ENCODE results near the gene KCNG4.
A peak's percentile ranks its signal among the peaks of the same experiment; 100 is the strongest.

Gene KCNG4, protein sequence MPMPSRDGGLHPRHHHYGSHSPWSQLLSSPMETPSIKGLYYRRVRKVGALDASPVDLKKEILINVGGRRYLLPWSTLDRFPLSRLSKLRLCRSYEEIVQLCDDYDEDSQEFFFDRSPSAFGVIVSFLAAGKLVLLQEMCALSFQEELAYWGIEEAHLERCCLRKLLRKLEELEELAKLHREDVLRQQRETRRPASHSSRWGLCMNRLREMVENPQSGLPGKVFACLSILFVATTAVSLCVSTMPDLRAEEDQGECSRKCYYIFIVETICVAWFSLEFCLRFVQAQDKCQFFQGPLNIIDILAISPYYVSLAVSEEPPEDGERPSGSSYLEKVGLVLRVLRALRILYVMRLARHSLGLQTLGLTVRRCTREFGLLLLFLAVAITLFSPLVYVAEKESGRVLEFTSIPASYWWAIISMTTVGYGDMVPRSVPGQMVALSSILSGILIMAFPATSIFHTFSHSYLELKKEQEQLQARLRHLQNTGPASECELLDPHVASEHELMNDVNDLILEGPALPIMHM
- total RNA-seq = 0 reads per million in 4 donors

- DNase-seq = no peak
These were observed at the start of gene KCNG4 for GRCh38 chr16:84239909-84240308. KCNG4 (minus strand) TSS chr16:84240012; CDS start chr16:84237485, 2,527 bp downstream.

DNA sequence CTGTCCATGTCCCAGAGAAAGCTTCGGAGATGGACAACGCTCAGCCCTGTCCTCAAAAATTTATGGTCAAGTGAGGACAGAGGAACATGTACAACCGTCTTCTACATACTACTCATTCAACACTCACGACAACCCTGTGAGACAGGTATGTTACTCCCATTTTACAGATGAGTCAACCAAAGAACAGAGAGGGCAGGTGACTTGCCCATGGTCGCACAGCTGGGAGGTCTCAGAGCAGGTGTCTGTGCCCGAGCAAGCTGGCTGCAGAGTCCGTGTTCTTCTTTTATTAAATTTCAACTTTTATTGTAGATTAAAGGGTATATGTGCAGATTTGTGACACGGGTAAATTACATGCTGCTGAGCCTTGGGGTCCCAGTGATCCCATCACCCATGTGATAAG is 49.1 kb upstream of the KCNG4 start:
- DNase-seq = no peak

DNA sequence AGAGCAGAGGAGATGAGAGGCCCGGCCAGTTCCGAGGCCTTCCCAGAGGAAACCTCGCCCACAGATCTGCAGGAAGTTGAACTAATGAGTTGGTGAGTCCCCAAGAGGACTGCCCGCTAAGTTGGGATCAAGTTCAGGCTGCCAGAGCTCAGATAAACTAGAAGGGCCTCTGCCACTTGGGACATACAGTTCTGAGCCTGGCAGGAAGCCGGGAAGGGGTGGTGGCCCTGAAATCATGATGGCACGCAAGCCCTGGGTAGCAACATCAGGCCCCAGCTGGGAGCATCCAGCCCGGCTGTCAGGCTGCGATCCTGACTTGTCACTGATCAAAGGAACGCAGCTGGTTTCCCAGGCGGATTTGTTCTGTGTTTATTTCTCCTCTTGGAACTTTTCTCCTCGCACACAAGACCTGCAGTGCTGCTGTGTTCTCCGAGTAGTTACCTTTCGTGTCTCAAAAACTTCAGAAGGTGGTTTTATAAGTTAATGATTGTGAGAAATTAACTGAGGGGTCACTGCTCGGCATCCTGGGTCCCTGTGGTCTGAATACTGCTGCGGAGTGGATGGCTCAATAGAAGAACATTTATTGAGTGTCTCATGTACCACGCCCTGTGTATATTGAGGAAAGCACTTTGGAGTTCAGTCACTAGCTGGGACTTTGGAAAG is 46.9 kb upstream of the KCNG4 start:
- DNase-seq = no peak

- DNase-seq = no peak
These were observed 44.4 kb upstream of the KCNG4 start for GRCh38 chr16:84284154-84284722.

DNA sequence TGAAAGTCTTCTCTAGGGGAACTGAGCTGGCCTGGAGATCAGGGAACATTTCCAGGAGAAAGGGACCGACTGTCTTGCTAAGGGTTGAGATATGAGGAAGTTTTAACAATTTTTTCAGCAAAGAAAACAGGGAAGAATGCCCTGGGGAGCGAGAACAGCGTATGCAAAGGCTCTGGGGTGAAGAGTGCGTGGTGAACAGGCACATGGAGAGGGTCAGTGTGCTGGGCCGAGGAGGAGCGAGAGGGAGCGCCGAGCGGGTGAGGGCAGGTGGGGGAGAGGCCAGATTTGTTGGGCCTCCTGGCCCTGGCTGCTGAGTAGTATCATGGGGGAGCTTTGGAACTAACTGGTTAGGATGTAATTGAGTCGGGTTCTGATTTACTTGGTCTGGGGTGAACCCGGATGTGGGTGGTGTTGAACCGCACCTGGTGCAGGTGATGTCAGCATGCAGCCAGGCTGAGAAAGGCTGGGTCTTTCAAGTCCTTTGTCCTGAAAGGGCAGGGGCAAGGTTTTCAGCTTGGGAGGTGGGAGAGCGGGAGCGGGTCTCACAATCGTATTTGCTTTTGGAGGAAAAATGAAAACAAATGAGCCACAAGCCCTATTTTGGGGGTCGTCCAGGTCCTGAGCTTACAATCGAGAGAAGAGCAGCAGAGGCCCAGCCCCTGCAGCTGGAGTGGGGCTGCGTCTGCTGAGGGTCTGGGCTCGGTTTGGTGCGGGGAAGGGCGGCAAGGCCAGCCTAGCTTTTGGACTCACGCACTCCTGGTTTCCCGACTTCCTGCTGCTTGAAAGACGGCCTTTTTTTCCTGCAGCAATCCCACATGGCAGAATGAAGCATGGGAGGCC is 43.7 kb upstream of the KCNG4 start:
- no peak for DNase-seq

- no peak for DNase-seq
These were observed 42.7 kb upstream of the KCNG4 start for GRCh38 chr16:84282533-84282932.

- DNase-seq = no peak
These were observed 41.3 kb upstream of the KCNG4 start for GRCh38 chr16:84281074-84281473.

DNA sequence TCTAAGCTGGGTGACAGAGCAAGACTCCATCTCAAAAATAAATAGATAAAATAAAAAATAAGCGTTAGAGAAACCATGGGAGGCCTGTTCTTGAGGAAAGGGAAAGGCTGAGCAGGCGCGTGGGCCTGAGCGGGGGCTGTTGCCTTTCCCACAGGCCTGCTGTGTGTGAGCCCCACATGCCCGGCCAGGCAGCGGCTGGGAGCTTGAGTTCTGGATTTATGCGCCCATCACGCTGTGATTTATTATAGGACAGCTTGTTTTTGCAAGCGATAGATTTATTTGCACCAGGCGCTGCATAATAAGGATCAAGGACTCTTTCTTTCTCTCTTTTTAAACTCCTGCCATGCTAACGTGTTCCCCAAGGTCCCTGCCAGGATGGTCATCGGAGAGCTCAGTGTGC is 40.1 kb upstream of the KCNG4 start:
- no peak for DNase-seq

- DNase-seq = no peak
These were observed 39.2 kb upstream of the KCNG4 start for GRCh38 chr16:84278968-84279367.

DNA sequence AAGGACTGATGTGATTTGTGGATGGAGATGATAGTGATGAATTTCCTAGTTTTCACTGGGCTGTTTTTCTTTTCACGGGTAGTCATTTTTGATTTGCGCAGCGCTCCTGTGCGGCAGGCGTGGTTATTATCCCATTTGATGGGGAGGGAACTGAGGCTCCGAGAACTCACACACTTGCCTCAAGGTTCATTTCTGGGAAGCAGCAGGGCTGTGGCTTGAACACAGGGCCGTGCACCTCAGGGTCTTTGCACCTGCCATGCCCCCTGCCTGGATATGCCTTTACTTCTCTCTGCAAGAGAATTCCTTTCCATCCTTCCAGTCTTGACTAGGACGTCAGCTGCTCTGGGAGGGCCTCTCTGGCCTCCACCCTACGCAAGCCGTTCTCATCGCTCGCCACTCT is 38.5 kb upstream of the KCNG4 start:
- DNase-seq = no peak

- peak; percentile 40 to 66 (median 49) for DNase-seq
These were observed 37.5 kb upstream of the KCNG4 start for GRCh38 chr16:84277244-84277823.

- no peak for DNase-seq
These were observed 35.9 kb upstream of the KCNG4 start for GRCh38 chr16:84275585-84276151.

DNA sequence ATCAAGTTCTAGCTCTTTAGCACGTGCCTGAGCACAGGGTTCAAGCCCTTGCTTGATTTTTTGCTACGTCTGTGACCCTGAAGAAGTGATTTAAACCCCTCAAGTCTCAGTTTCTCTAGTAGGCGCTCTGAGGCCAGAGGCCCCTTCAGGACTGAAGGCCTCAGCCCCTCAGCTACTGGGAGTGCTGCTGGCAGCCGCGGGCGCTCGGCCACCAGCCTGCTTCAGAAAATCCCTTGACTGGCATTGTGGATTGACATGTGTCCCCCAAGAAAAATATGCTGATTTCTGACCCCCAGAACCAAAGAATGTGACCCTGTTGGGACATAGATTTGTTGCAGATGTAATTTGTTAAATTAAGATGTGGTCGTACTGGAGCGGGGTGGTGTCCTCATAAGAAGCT is 34.7 kb upstream of the KCNG4 start:
- no peak for DNase-seq

- DNase-seq = no peak
These were observed 33.0 kb upstream of the KCNG4 start for GRCh38 chr16:84272740-84273320.

DNA sequence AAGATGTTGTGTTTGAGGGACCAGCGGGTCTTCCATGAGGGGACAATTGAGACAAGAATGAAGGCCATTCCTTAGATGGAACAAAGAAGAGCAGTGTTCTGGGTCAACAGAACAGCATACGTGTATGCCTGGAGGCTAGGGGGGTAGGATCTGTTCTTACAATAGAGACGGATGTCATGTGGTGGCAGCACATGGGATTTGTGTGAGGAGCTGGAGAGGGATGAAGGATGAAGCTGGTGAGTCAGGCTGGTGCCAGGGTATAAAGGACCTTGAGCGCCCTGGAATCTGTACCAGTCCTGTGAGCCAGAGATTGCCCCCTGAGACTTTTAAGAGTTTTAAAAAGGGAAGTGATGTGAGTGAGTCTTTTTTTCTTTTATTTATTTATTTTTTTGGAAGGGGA is 32.1 kb upstream of the KCNG4 start:
- no peak for DNase-seq

GRCh38 chr16:84271037-84271436 is 31.2 kb upstream of the KCNG4 start:
- no peak for DNase-seq

DNA sequence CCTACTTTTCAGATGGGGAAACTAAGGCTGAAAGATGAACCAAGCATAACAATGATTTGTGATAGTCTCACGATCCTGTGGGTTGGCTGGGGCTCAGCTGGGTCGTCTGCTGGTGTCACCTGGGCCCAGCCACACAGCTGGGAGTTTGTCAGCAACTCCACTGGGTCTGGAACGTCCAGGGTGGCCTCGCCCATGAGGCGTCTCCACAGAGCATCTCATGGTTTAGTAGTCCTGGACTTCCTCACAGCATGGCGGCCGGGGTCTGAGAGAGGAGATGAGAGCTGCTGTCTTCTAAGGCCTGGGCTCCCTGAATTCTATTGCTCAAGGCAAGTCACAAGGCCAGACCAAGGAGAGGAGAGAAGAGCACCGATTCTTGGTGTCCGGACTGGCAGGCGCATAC is 30.7 kb upstream of the KCNG4 start:
- no peak for DNase-seq

- DNase-seq = no peak
These were observed 30.3 kb upstream of the KCNG4 start for GRCh38 chr16:84270071-84270470.

DNA sequence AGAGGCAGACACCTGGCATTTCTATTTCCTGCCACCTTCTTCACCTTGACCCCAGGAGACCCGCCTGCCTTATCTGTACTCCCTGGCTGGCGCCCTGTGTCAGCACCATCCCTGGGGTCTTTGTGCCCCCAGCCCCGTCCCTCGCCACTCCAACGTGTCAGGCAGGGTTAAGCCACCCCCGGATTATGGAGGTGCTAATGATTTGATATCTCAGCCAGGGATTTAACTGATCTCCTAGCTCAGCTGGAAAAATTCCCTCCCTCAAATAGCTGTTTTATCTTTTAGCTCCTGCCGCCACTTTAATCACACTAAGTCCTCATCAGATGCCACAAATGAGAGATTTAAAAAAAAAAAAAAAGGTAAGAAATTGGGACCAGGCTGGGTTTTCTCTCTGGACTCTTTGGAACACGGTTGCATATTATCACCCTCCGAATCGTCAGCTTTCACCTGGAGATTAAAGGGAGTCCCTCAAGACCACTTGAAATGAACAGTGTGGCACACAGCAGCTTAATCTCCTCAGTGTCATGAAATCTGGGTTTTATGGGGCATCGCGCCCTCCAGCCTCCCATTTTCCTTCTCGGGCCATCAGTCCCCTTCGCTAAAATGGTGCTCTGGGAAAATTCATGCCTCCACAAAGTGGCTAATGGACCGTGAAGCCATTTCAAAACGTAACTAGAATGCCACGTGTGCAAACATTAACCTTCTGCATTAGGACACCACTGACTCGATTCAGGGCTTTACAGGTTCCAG is 28.7 kb upstream of the KCNG4 start:
- no peak for DNase-seq

DNA sequence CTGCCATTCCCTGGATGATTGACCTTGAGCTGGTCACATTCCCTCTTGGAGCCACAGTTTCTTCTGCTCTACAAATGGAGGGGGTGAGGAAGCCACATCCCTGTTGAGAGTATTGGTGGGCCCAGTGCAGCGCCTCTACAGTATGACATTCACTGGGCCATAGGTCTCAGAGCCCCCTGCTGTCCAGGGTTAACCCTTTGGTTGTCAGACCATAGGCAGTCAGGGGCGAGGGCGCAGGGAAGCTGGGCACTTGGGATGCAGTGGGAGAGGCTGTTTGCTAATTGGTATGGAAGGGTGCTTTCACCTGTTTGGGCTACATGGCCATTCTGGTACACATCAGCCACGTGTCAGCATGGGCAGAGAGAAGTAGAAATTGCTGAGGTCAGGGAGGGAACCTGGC is 27.6 kb upstream of the KCNG4 start:
- no peak for DNase-seq

- DNase-seq = peak in 1 of 5 donors; percentile 27
These were observed 26.6 kb upstream of the KCNG4 start for GRCh38 chr16:84266451-84266850.

Measured in T-helper 1 cell (primary cell).